AG04449 (cell line): Measurements from ENCODE around the gene ZNF609.

Source experiments
- CTCF ChIA-PET: fragments of 350-600 bp; formaldehyde crosslinking; extraction: SDS; loops from one replicate; lab custom pipeline; 2021; ENCODE audit warnings: antibody characterized with exemption; lab: Yijun Ruan, JAX
- POLR2A ChIA-PET: fragments of 400-600, 350-600 bp; formaldehyde crosslinking; extraction: SDS; loops from one replicate; lab custom pipeline; 2020; ENCODE audit warnings: antibody characterized with exemption, inconsistent platforms; lab: Yijun Ruan, JAX
- DNase-seq: peaks from one replicate; pipeline ENCODE4 v3.0.0-alpha.2; 2010; ENCODE audit warnings: low read depth, low spot score
- H3K4me3 ChIP-seq: 2 replicates; pipeline ENCODE4 v1.5.1; 2011; ENCODE audit warnings: low read depth, mild to moderate bottlenecking, control low read depth, low read length
- CTCF ChIP-seq: IDR thresholded peaks from one replicate; pipeline ENCODE4 v1.5.1; 2011; ENCODE audit warnings: mild to moderate bottlenecking, moderate library complexity, low read length, control low read depth, inconsistent platforms; ENCODE audit not compliant: insufficient read depth; ENCODE audit errors: missing control alignments

Gene ZNF609

GRCh38 chr15:64680097-64680496 lies 219.7 kb downstream of the ZNF609 start:
- ChIA-PET CTCF (interaction anchor here (0.8 to 21.0 kb wide), 10 partner anchors 9 to 258 kb away, joined by 3 to 690 read pairs (median 9); no protein-coding TSS in a partner anchor), POLR2A (interaction anchor here (1.0 kb wide), 1 partner anchor 250 kb away, joined by 3 read pairs; no protein-coding TSS in a partner anchor)
- DNase-seq: no peak
- TF ChIP-seq CTCF: no peak
- no peak overlapping the region for H3K4me3 ChIP-seq

GRCh38 chr15:64681424-64682024 lies 221.1 kb downstream of the ZNF609 start:
- ChIA-PET CTCF (interaction anchor here (0.7 to 21.0 kb wide), 16 partner anchors 8 to 272 kb away, joined by 3 to 690 read pairs (median 6); no protein-coding TSS in a partner anchor), POLR2A (no interaction called here)
- TF ChIP-seq CTCF: peak; percentile 42
- H3K4me3 ChIP-seq: no peak overlapping the region
- DNase-seq: no peak

- CTCF ChIA-PET: interaction anchor here (0.8 to 21.0 kb wide), 10 partner anchors 7 to 273 kb away, joined by 3 to 690 read pairs (median 8); no protein-coding TSS in a partner anchor
Measured at GRCh38 chr15:64682255-64682654, 221.9 kb downstream of the ZNF609 start.

GRCh38 chr15:64683378-64683777 lies 223.0 kb downstream of the ZNF609 start:
- H3K4me3 ChIP-seq: no peak overlapping the region
- CTCF ChIA-PET: interaction anchor here (1.0 to 21.0 kb wide), 5 partner anchors 14 to 257 kb away, joined by 4 to 690 read pairs (median 127); no protein-coding TSS in a partner anchor
- TF ChIP-seq CTCF: no peak
- POLR2A ChIA-PET: no interaction called here
- DNase-seq: no peak

More at GRCh38 chr15:64682255-64682654, 221.9 kb downstream of the ZNF609 start:
- no peak overlapping the region for H3K4me3 ChIP-seq
- POLR2A ChIA-PET: no interaction called here
- no peak for DNase-seq
- TF ChIP-seq CTCF: no peak

- no peak overlapping the region for H3K4me3 ChIP-seq
- CTCF ChIA-PET: interaction anchor here (1.3 to 21.0 kb wide), 8 partner anchors 11 to 259 kb away, joined by 4 to 690 read pairs (median 5); no protein-coding TSS in a partner anchor
- DNase-seq: no peak
- no peak for TF ChIP-seq CTCF
- POLR2A ChIA-PET: interaction anchor here (0.6 to 1.6 kb wide), 2 partner anchors 42 to 287 kb away, joined by 3 to 5 read pairs; no protein-coding TSS in a partner anchor
Measured at GRCh38 chr15:64685230-64685888, 225.0 kb downstream of the ZNF609 start.
